Ishikawa (cell line): ENCODE measurements around the gene ADGRE3.

ENCODE experiments used
- CEBPB ChIP-seq: IDR thresholded peaks from 2 replicates; pipeline ENCODE4 v1.6.1; 2012
- CREB1 ChIP-seq: IDR thresholded peaks from 2 replicates; pipeline ENCODE4 v1.6.1; 2012; ENCODE audit warnings: low read depth
- EGR1 ChIP-seq: IDR thresholded peaks from 2 replicates; pipeline ENCODE4 v1.6.1; 2012
- EP300 ChIP-seq: IDR thresholded peaks from 2 replicates; pipeline ENCODE4 v1.6.1; 2012; ENCODE audit warnings: borderline replicate concordance
- FOXM1 ChIP-seq: IDR thresholded peaks from 2 replicates; pipeline ENCODE4 v1.6.1; 2012; ENCODE audit warnings: low read depth, borderline replicate concordance
- MAX ChIP-seq: IDR thresholded peaks from 2 replicates; pipeline ENCODE4 v1.6.1; 2012
- NFIC ChIP-seq: IDR thresholded peaks from 2 replicates; pipeline ENCODE4 v1.6.1; 2012
- RAD21 ChIP-seq: IDR thresholded peaks from 2 replicates; pipeline ENCODE4 v1.6.1; 2012; ENCODE audit warnings: low read depth
- TAF1 ChIP-seq: IDR thresholded peaks from 2 replicates; pipeline ENCODE4 v1.6.1; 2012; ENCODE audit warnings: low read depth, mild to moderate bottlenecking
- TCF12 ChIP-seq: IDR thresholded peaks from 2 replicates; pipeline ENCODE4 v1.6.1; 2012; ENCODE audit warnings: low read depth
- TEAD4 ChIP-seq: IDR thresholded peaks from 2 replicates; pipeline ENCODE4 v1.6.1; 2012
- YY1 ChIP-seq: IDR thresholded peaks from 2 replicates; pipeline ENCODE4 v1.6.1; 2012; ENCODE audit warnings: low read depth
- ZBTB7A ChIP-seq: IDR thresholded peaks from 2 replicates; pipeline ENCODE4 v1.6.1; 2012; ENCODE audit warnings: low read depth
- TF ChIP-seq, protein P1 (sequence below): IDR thresholded peaks from 2 replicates; pipeline ENCODE4 v1.6.1; 2012
- TF ChIP-seq, protein P2 (sequence below): IDR thresholded peaks from 2 replicates; pipeline ENCODE4 v1.6.1; 2012; ENCODE audit warnings: low read depth, mild to moderate bottlenecking

ADGRE3 gene

GRCh38 chr19:14615623-14616022 is 59.0 kb downstream of the ADGRE3 start:
- no peak for TF ChIP-seq MAX
- TF ChIP-seq RAD21, result no peak
- no peak for TF ChIP-seq TCF12
- no peak for TF ChIP-seq NFIC
- no peak for TF ChIP-seq TAF1
- no peak for TF ChIP-seq EP300
- TF ChIP-seq YY1, result no peak
- TF ChIP-seq TEAD4, result no peak
- TF ChIP-seq CREB1, result no peak
- TF ChIP-seq, protein P1, sequence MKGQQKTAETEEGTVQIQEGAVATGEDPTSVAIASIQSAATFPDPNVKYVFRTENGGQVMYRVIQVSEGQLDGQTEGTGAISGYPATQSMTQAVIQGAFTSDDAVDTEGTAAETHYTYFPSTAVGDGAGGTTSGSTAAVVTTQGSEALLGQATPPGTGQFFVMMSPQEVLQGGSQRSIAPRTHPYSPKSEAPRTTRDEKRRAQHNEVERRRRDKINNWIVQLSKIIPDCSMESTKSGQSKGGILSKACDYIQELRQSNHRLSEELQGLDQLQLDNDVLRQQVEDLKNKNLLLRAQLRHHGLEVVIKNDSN, result no peak
- no peak for TF ChIP-seq CEBPB
- no peak for TF ChIP-seq EGR1
- TF ChIP-seq ZBTB7A, result no peak
- no peak for TF ChIP-seq FOXM1
- TF ChIP-seq, protein P2, sequence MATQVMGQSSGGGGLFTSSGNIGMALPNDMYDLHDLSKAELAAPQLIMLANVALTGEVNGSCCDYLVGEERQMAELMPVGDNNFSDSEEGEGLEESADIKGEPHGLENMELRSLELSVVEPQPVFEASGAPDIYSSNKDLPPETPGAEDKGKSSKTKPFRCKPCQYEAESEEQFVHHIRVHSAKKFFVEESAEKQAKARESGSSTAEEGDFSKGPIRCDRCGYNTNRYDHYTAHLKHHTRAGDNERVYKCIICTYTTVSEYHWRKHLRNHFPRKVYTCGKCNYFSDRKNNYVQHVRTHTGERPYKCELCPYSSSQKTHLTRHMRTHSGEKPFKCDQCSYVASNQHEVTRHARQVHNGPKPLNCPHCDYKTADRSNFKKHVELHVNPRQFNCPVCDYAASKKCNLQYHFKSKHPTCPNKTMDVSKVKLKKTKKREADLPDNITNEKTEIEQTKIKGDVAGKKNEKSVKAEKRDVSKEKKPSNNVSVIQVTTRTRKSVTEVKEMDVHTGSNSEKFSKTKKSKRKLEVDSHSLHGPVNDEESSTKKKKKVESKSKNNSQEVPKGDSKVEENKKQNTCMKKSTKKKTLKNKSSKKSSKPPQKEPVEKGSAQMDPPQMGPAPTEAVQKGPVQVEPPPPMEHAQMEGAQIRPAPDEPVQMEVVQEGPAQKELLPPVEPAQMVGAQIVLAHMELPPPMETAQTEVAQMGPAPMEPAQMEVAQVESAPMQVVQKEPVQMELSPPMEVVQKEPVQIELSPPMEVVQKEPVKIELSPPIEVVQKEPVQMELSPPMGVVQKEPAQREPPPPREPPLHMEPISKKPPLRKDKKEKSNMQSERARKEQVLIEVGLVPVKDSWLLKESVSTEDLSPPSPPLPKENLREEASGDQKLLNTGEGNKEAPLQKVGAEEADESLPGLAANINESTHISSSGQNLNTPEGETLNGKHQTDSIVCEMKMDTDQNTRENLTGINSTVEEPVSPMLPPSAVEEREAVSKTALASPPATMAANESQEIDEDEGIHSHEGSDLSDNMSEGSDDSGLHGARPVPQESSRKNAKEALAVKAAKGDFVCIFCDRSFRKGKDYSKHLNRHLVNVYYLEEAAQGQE, result no peak

DNA sequence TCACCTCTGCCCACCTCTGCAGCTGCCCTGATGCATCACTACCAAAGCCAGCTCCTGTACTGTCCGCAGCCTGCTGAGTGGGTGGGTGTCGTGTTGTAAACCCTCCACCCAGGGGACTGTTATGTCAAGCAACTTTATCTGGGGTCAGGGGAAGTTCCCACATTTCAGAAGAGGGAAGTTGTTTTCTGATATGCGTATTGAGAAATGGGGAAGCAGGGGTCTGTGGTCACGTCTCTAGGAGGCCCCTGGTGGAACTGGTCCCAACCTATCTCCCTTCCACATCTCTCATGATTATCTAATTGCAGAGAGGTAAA is 60.6 kb downstream of the ADGRE3 start:
- TF ChIP-seq EGR1, result no peak
- TF ChIP-seq, protein P1, result no peak
- TF ChIP-seq MAX, result no peak
- TF ChIP-seq ZBTB7A, result no peak
- TF ChIP-seq FOXM1, result no peak
- TF ChIP-seq YY1, result no peak

- no peak for TF ChIP-seq CEBPB
- no peak for TF ChIP-seq TEAD4
- no peak for TF ChIP-seq FOXM1
- no peak for TF ChIP-seq ZBTB7A
- no peak for TF ChIP-seq TAF1
- no peak for TF ChIP-seq TCF12
- TF ChIP-seq EP300, result no peak
- TF ChIP-seq MAX, result no peak
- TF ChIP-seq RAD21, result no peak
- TF ChIP-seq, protein P2, result no peak
- no peak for TF ChIP-seq NFIC
- TF ChIP-seq EGR1, result no peak
- no peak for TF ChIP-seq YY1
- TF ChIP-seq, protein P1, result no peak
- no peak for TF ChIP-seq CREB1
Observed at GRCh38 chr19:14612657-14613056, 62.0 kb downstream of the ADGRE3 start.

GRCh38 chr19:14611051-14611450 is 63.6 kb downstream of the ADGRE3 start:
- no peak for TF ChIP-seq TAF1

DNA sequence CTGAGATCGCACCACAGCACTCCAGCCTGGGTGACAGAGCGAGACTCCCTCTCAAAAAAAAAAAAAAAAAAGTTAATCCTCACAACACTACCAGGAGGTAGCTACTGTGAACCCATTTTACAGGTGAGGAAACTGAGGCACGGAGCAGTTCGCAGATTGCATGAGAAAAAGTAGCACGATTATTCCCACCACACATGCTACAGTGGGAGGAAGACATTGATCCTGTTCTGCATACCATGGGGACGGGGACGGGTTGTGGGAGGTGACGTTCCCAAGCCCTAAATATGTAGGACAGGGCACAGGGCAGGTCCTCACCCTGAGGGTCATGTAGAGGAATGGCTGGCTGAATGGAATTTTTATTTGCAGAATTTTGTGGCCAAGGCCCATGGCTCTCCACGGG is 68.0 kb downstream of the ADGRE3 start:
- TF ChIP-seq, protein P2, result no peak
- TF ChIP-seq CEBPB (no peak), TEAD4 (no peak), RAD21 (no peak), TCF12 (no peak), FOXM1 (no peak), TAF1 (no peak), CREB1 (no peak), EGR1 (no peak)
